ENCODE results near the gene MAEA.

MAEA gene

GRCh38 chr4:1249731-1250526 lies 39.8 kb upstream of the MAEA start:
- DNase-seq (ENCODE audit: low read depth in 2 of 2): peak; percentile 33 to 39

GRCh38 chr4:1250527-1250812 lies 39.2 kb upstream of the MAEA start:
- no peak for DNase-seq (ENCODE audit: low read depth in 2 of 2)

GRCh38 chr4:1250921-1251772 lies 38.5 kb upstream of the MAEA start:
- DNase-seq (ENCODE audit: low read depth in 2 of 2): no peak

GRCh38 chr4:1251773-1252066 lies 38.0 kb upstream of the MAEA start:
- no peak for DNase-seq (ENCODE audit: low read depth in 2 of 2)

GRCh38 chr4:1252928-1253492 lies 36.7 kb upstream of the MAEA start:
- DNase-seq (ENCODE audit: low read depth in 2 of 2): no peak

- DNase-seq (ENCODE audit: low read depth in 2 of 2): no peak
Measured at GRCh38 chr4:1253831-1254230, 35.9 kb upstream of the MAEA start.

GRCh38 chr4:1255151-1255550 lies 34.5 kb upstream of the MAEA start:
- DNase-seq (ENCODE audit: low read depth in 2 of 2): no peak

GRCh38 chr4:1255699-1256098 lies 34.0 kb upstream of the MAEA start:
- DNase-seq (ENCODE audit: low read depth in 2 of 2): no peak

- DNase-seq (ENCODE audit: low read depth in 2 of 2): no peak
Measured at GRCh38 chr4:1258457-1258856, 31.2 kb upstream of the MAEA start.

- no peak for DNase-seq (ENCODE audit: low read depth in 2 of 2)
Measured at GRCh38 chr4:1259966-1260365, 29.7 kb upstream of the MAEA start.

- DNase-seq (ENCODE audit: low read depth in 2 of 2): no peak
Measured at GRCh38 chr4:1260418-1261106, 29.1 kb upstream of the MAEA start.

- DNase-seq (ENCODE audit: low read depth in 2 of 2): no peak
Measured at GRCh38 chr4:1261107-1261928, 28.4 kb upstream of the MAEA start.

- no peak for DNase-seq (ENCODE audit: low read depth in 2 of 2)
Measured at GRCh38 chr4:1264942-1265341, 24.7 kb upstream of the MAEA start.

- DNase-seq (ENCODE audit: low read depth in 2 of 2): no peak
Measured at GRCh38 chr4:1265351-1265750, 24.3 kb upstream of the MAEA start.

GRCh38 chr4:1266881-1267763 lies 22.6 kb upstream of the MAEA start:
- DNase-seq (ENCODE audit: low read depth in 2 of 2): no peak

- DNase-seq (ENCODE audit: low read depth in 2 of 2): no peak
Measured at GRCh38 chr4:1269209-1269608, 20.5 kb upstream of the MAEA start.

- DNase-seq (ENCODE audit: low read depth in 2 of 2): no peak
Measured at GRCh38 chr4:1271686-1272085, 18.0 kb upstream of the MAEA start.

GRCh38 chr4:1274871-1275270 lies 14.8 kb upstream of the MAEA start:
- no peak for DNase-seq (ENCODE audit: low read depth in 2 of 2)

GRCh38 chr4:1276984-1277383 lies 12.7 kb upstream of the MAEA start:
- no peak for DNase-seq (ENCODE audit: low read depth in 2 of 2)

Measured in stimulated activated CD8-positive, alpha-beta memory T cell treated with anti-CD3 and anti-CD28 coated beads, Interleukin-2, amount 100 ng/mL, for 48 hours (primary cell).